B cell (primary cell): ENCODE measurements around the gene MYO1G. TPM values are rescaled to one million over a fixed set of nuclear protein-coding genes. Genes with fewer than 3 reads are reported as not detected.

Experiments
- ATAC-seq: fragments of 200-7000 bp; cut with Tn5 transposase; one replicate; pipeline ENCODE4 v1.10.0; 2021; ENCODE audit warnings: low read depth, mild to moderate bottlenecking, moderate number of reproducible peaks, moderate library complexity
- CTCF ChIA-PET: fragments of 350-600 bp; sonication (Branson Sonifier 250); formaldehyde crosslinking; loops from one replicate; lab custom pipeline; 2021; ENCODE audit warnings: antibody characterized with exemption, inconsistent platforms; lab: Charles Lee
- POLR2A ChIA-PET: fragments of 350-600 bp; sonication (Branson Sonifier 250); formaldehyde crosslinking; loops from one replicate; lab custom pipeline; 2021; ENCODE audit warnings: antibody characterized with exemption; lab: Charles Lee
- DNase-seq: peaks from one replicate; pipeline ENCODE4 v3.0.0; 2013
- H2AFZ ChIP-seq: 2 replicates; pipeline ENCODE4 v1.6.1; 2012; ENCODE audit warnings: mild to moderate bottlenecking, low read depth, low read length; ENCODE audit not compliant: insufficient read depth, poor library complexity, severe bottlenecking
- H3K27ac ChIP-seq, 2 donors: 1 replicate in 1 of 2; 2 replicates in 1 of 2; pipeline ENCODE4 v1.5.1; 2012 to 2013; ENCODE audit warnings: low read length in 2 of 2, mild to moderate bottlenecking in 2 of 2, moderate library complexity in 1 of 2
- H3K27me3 ChIP-seq, 4 experiments: fragments of 200-600 bp in 1 of 4; sonication (generic) in 1 of 4; replicated peaks in 1 of 4; 1 replicate in 2 of 4; 2 replicates in 2 of 4; pipeline versions ENCODE4 v1.6.1 to v1.7.0; 2013 to 2016; ENCODE audit warnings: low read length in 3 of 4, mild to moderate bottlenecking in 2 of 4, mixed read lengths in 1 of 4, moderate library complexity in 1 of 4; ENCODE audit not compliant: insufficient read depth in 4 of 4, control insufficient read depth in 3 of 4; ENCODE audit errors: control extremely low read depth in 1 of 4
- H3K36me3 ChIP-seq, 2 experiments: replicated peaks in 1 of 2; 1 replicate in 1 of 2; 2 replicates in 1 of 2; pipeline versions ENCODE4 v1.6.1 to v1.7.1; 2013; ENCODE audit warnings: low read length in 1 of 2; ENCODE audit not compliant: insufficient read depth in 2 of 2, control insufficient read depth in 1 of 2; ENCODE audit errors: control extremely low read depth in 1 of 2, extremely low read depth in 1 of 2
- H3K4me1 ChIP-seq, 2 donors: fragments of 200-600 bp in 1 of 2; sonication (generic) in 1 of 2; 1 replicate in 1 of 2; 2 replicates in 1 of 2; pipeline versions ENCODE4 v1.5.1 to v1.6.1; 2013 to 2017; ENCODE audit warnings: low read length in 2 of 2; ENCODE audit not compliant: control insufficient read depth in 2 of 2, insufficient read depth in 2 of 2
- H3K4me2 ChIP-seq: replicated peaks from 2 replicates; pipeline ENCODE3; 2012; ENCODE audit warnings: mild to moderate bottlenecking, low read depth, low read length; ENCODE audit not compliant: poor library complexity, severe bottlenecking
- H3K4me3 ChIP-seq, 5 experiments: fragments of 200-600 bp in 1 of 5; sonication (generic) in 1 of 5; 1 replicate in 3 of 5; 2 replicates in 2 of 5; pipeline versions ENCODE4 v1.5.1 to v1.7.0; 2011 to 2016; ENCODE audit warnings: low read length in 4 of 5, mild to moderate bottlenecking in 4 of 5, low read depth in 2 of 5, control low read depth in 1 of 5, moderate library complexity in 1 of 5; ENCODE audit not compliant: insufficient read depth in 1 of 5; ENCODE audit errors: control extremely low read depth in 1 of 5, extremely low read depth in 1 of 5
- H3K79me2 ChIP-seq: fragments of 200-600 bp; sonication (generic); one replicate; pipeline ENCODE4 v1.6.0; 2016; ENCODE audit warnings: low read length; ENCODE audit not compliant: control insufficient read depth, insufficient read depth
- H3K9ac ChIP-seq: fragments of 200-600 bp; sonication (generic); 2 replicates; pipeline ENCODE4 v1.6.1; 2017; ENCODE audit warnings: mild to moderate bottlenecking, low read length, moderate library complexity
- H3K9me3 ChIP-seq, 3 donors: one replicate each; pipeline versions ENCODE4 v1.6.1 to v1.7.1; 2013; ENCODE audit warnings: low read length in 2 of 3; ENCODE audit not compliant: control insufficient read depth in 2 of 3, insufficient read depth in 1 of 3; ENCODE audit errors: control extremely low read depth in 1 of 3
- H4K20me1 ChIP-seq: 2 replicates; pipeline ENCODE4 v1.6.0; 2012; ENCODE audit warnings: mild to moderate bottlenecking, low read length; ENCODE audit not compliant: insufficient read depth, control insufficient read depth, poor library complexity, severe bottlenecking
- H3K27ac Mint-ChIP-seq: one replicate; pipeline ENCODE4 v1.8.0; 2021; ENCODE audit warnings: mixed read lengths
- H3K27me3 Mint-ChIP-seq: one replicate; pipeline ENCODE4 v1.8.0; 2021; ENCODE audit warnings: mixed read lengths
- H3K4me1 Mint-ChIP-seq: one replicate; pipeline ENCODE4 v1.8.0; 2021; ENCODE audit warnings: mixed read lengths
- H3K4me3 Mint-ChIP-seq: one replicate; pipeline ENCODE4 v1.8.0; 2021; ENCODE audit warnings: mixed read lengths
- H3K9me3 Mint-ChIP-seq: one replicate; pipeline ENCODE4 v1.8.0; 2022; ENCODE audit warnings: mixed read lengths; ENCODE audit not compliant: insufficient read depth
- CTCF ChIP-seq: fragments of 200-600 bp; IDR thresholded peaks from one replicate; pipeline ENCODE4 v1.8.0; 2022; ENCODE audit warnings: antibody characterized with exemption, mild to moderate bottlenecking
- EZH2 ChIP-seq: IDR thresholded peaks from 2 replicates; pipeline ENCODE4 v1.6.1; 2012; ENCODE audit warnings: borderline replicate concordance, low read depth, mild to moderate bottlenecking, moderate library complexity, low read length; ENCODE audit not compliant: insufficient read depth, poor library complexity, severe bottlenecking
- WGBS: methylation state at CpG from one replicate; pipeline ENCODE4 v1.1.5; 2013; ENCODE audit warnings: missing lambda C conversion rate; ENCODE audit not compliant: insufficient coverage; 5-methylcytosine and 5-hydroxymethylcytosine counted together
- intact Hi-C: fragments of 100-400 bp; cut with micrococcal nuclease; formaldehyde crosslinking; loops from one replicate; pipeline ENCODE4 v1.10.0; 2022
- polyA plus RNA-seq: library from polyadenylated mRNA; depleted of rRNA; stranded (reverse); fragments of >200 nt; gene quantifications from 2 replicates; pipeline ENCODE4 v1.2.3, GENCODE V29; 2012
- total RNA-seq, 2 donors: library from RNA; stranded (reverse); fragments of 120-200 nt in 1 of 2; gene quantifications; 1 replicate in 1 of 2; 2 replicates in 1 of 2; pipeline versions ENCODE4 v1.2.3 to v1.2.4, GENCODE V29; 2013 to 2022

The MYO1G gene
- total and polyA plus RNA-seq, 2 donors (not counting 1 experiment from before 2014, with no cell fraction given): 104 to 239 TPM

GRCh38 chr7:44987457-44987856, 8.6 kb upstream of the MYO1G start:
- Histone ChIP-seq H3K9ac (peak overlapping the region; percentile 78), H3K4me3 (no peak overlapping the region), H3K36me3 (peaks cover 0 to 35% of the 10 kb centered on the region in 2 experiments), H2AFZ (no peak overlapping the region), H3K9me3 (no peaks in the 10 kb centered on the region), H3K27me3 (no peaks in the 10 kb centered on the region), H3K4me1 (peaks cover 28 to 35% of the 10 kb centered on the region in 2 donors), H4K20me1 (no peaks in the 10 kb centered on the region), H3K4me2 (peak overlapping the region; percentile 90), H3K79me2 (peaks cover 22% of the 10 kb centered on the region), H3K27ac (peak overlapping the region in 1 of 2 donors; percentile 97)
- CTCF ChIA-PET: interaction anchor here (1.2 to 1.6 kb wide), 2 partner anchors 14 to 24 kb away, joined by 3 to 4 read pairs; no protein-coding TSS in a partner anchor
- H3K4me3 Mint-ChIP-seq: peak overlapping the region; percentile 98
- intact Hi-C loops: loop anchor here (2.0 to 5.0 kb wide), 3 partner anchors 140 to 235 kb away; partner anchors contain the start of genes H2AZ2 and PPIA
- 100% methylated on average over 5 of the region's 7 CpGs for WGBS
- ATAC-seq (no peak), DNase-seq (no peak)
- peak overlapping the region; percentile 65 for H3K27ac Mint-ChIP-seq
- POLR2A ChIA-PET: interaction anchor here (0.6 to 2.0 kb wide), 4 partner anchors 8 to 101 kb away, joined by 3 to 6 read pairs (median 4); partner anchors contain the start of genes CCM2 and MYO1G
- no peaks in the 10 kb centered on the region for H3K9me3 Mint-ChIP-seq
- H3K27me3 Mint-ChIP-seq: no peaks in the 10 kb centered on the region
- TF ChIP-seq EZH2 (no peak), CTCF (no peak)
- H3K4me1 Mint-ChIP-seq: peaks cover 46% of the 10 kb centered on the region
